Heart right ventricle (tissue), 16 donors: ENCODE data around the gene WDFY4. TPM values are rescaled to one million over a fixed set of nuclear protein-coding genes. Genes with fewer than 3 reads are reported as not detected.

Experiments used
- ATAC-seq, 8 donors: fragments of 200-7000 bp; cut with Tn5 transposase; one replicate each; pipeline ENCODE4 v1.9.1; 2020; ENCODE audit warnings: mild to moderate bottlenecking in 8 of 8, moderate library complexity in 8 of 8, moderate number of reproducible peaks in 1 of 8
- DNase-seq, 2 donors: peaks; one replicate each; pipeline ENCODE4 v3.0.0-alpha.2; 2020
- H3K27ac ChIP-seq, 10 donors: fragments of 200-600 bp; sonication (generic) in 2 of 10; one replicate each; pipeline versions ENCODE4 v1.5.0 to v1.8.0; 2020 to 2022; ENCODE audit warnings: mild to moderate bottlenecking in 3 of 10
- H3K27me3 ChIP-seq, 7 donors: fragments of 200-600 bp; one replicate each; pipeline ENCODE4 v1.8.0; 2021 to 2022; ENCODE audit warnings: mild to moderate bottlenecking in 2 of 7
- H3K36me3 ChIP-seq, 9 donors: fragments of 200-600 bp; sonication (generic) in 1 of 9; one replicate each; pipeline versions ENCODE4 v1.5.0 to v1.8.0; 2020 to 2022; ENCODE audit warnings: mild to moderate bottlenecking in 2 of 9
- H3K4me1 ChIP-seq, 9 donors: fragments of 200-600 bp; sonication (generic) in 1 of 9; one replicate each; pipeline versions ENCODE4 v1.5.0 to v1.8.0; 2020 to 2022; ENCODE audit warnings: mild to moderate bottlenecking in 4 of 9
- H3K4me3 ChIP-seq, 10 donors: fragments of 200-600 bp; sonication (generic) in 2 of 10; one replicate each; pipeline versions ENCODE4 v1.5.0 to v1.8.0; 2020 to 2022; ENCODE audit warnings: mild to moderate bottlenecking in 7 of 10, moderate library complexity in 2 of 10
- H3K9me3 ChIP-seq, 11 donors: fragments of 200-600 bp in 10 of 11; sonication (generic) in 2 of 11; one replicate each; pipeline versions ENCODE4 v1.5.0 to v1.8.0; 2013 to 2022; ENCODE audit warnings: mild to moderate bottlenecking in 2 of 11, control low read depth in 1 of 11, moderate library complexity in 1 of 11
- WGBS, 2 donors: extraction: QIAGEN DNeasy Blood & Tissue Kit; methylation state at CpG; one replicate each; pipeline ENCODE4 v1.1.7; 2013; ENCODE audit warnings: inconsistent platforms in 1 of 2; 5-methylcytosine and 5-hydroxymethylcytosine counted together
- intact Hi-C, 10 donors: fragments of 100-400 bp; cut with DNase I; formaldehyde crosslinking; loops; one replicate each; pipeline versions ENCODE4 v1.11.1 to v1.14.2; 2022
- polyA plus RNA-seq, 2 donors: library from polyadenylated mRNA; stranded (reverse); fragments of 200-250 nt; gene quantifications; one replicate each; pipeline ENCODE4 v1.2.3, GENCODE V29; 2013
- total RNA-seq, 10 donors: library from RNA; stranded (reverse); fragmentation: NEBNext Ultra II Directional in 3 of 10; extraction: Animal tissue kit (Norgen Biotek cat#: 25700) in 3 of 10; gene quantifications; one replicate each; pipeline versions ENCODE4 v1.2.1 to v1.2.4, GENCODE V29; 2021 to 2023
- TF ChIP-seq, protein P1 (sequence below), 9 donors: fragments of 200-600 bp; sonication (generic) in 2 of 9; IDR thresholded peaks; one replicate each; pipeline versions ENCODE4 v1.5.0 to v1.8.0; 2021 to 2022; ENCODE audit warnings: antibody characterized with exemption in 9 of 9, mild to moderate bottlenecking in 5 of 9, moderate library complexity in 1 of 9
- donor health status: Arrhythmogenic right ventricular cardiomyopathy.
- donor health status: ischemic (EF 13 %, LVEDD 7.1; RV severe dilation, severe dysfunction).
- donor health status: healthy with polysubstance abuse.
- donor health status: DM: no; HTN: yes; CAD: no.
- donor health status: DM: no; HTN: no; CAD: no.
- donor health status: ischemic (EF 25% LVEDD 6.9; RV normal size, moderate dysfunction).
- donor health status: ischemic (EF 25% LVEDD 5.7; RV mildly dilated, moderate dysfunction).
- donor health status: healthy.
- donor health status: DM: yes; HTN: yes; CAD: no.
- donor health status: Ischemic cardiomyopathy.
- donor health status: ischemic (EF 35%, LVEDD 5.7; RV mildly dilated, moderate dysfunction).
- donor health status: nonischemic (EF 11% LVEDD 7.7; RV severe dilation, severe dysfunction).
- donor health status: DM: yes; HTN: yes; CAD: no.
- donor health status: PGD.
- donor health status: ischemic (EF 29% LVEDD 5.4; RV normal size, mild dysfunction).
- donor health status: nonischemic (EF 23%, LVEDD 6.1; RV moderate dilation, normal function).

The WDFY4 gene
- total and polyA plus RNA-seq, 12 donors, result 0.59 to 7.4 (median 0.92) TPM

DNA sequence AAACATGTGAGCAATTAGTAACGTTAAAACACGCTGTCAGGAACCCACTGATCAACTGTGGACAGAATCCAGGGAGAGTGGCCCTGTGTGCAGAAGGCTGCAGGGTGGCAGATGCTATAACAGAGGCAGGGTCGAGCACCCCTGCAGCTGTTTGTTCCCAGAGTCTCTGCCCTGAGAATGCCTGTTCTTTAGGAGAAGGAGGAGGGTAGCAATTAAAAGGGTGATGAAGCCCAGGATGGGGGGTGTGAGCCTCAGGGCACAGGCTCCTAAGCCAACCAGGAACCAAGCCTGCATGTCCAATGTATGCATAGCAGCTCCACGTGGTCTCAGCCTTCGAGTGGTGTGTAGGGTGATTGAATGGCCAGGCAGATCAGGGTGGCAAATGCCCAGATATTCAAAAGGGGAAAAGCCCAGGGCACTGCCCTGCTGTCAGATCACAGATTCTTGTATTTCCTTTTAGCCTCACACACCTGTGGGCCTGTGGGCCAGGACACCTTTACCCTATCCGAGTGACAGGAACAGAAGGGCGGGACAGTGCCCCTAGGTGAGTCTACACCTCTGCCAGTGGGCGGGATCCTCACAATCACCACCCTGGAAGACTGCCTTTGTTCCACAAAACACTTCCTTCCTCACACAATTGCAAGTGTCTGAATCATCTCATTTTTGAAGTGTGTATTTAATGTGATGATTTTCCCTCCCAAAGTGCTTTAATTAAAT is 7.3 kb downstream of the WDFY4 start:
- Histone ChIP-seq H3K27me3 (no peaks in the 10 kb centered on the region), H3K4me3 (no peak overlapping the region), H3K36me3 (no peaks in the 10 kb centered on the region), H3K4me1 (peaks cover 0 to 2% (median 0%) of the 10 kb centered on the region in 9 donors), H3K27ac (no peak overlapping the region), H3K9me3 (no peaks in the 10 kb centered on the region)
- TF ChIP-seq, protein P1, sequence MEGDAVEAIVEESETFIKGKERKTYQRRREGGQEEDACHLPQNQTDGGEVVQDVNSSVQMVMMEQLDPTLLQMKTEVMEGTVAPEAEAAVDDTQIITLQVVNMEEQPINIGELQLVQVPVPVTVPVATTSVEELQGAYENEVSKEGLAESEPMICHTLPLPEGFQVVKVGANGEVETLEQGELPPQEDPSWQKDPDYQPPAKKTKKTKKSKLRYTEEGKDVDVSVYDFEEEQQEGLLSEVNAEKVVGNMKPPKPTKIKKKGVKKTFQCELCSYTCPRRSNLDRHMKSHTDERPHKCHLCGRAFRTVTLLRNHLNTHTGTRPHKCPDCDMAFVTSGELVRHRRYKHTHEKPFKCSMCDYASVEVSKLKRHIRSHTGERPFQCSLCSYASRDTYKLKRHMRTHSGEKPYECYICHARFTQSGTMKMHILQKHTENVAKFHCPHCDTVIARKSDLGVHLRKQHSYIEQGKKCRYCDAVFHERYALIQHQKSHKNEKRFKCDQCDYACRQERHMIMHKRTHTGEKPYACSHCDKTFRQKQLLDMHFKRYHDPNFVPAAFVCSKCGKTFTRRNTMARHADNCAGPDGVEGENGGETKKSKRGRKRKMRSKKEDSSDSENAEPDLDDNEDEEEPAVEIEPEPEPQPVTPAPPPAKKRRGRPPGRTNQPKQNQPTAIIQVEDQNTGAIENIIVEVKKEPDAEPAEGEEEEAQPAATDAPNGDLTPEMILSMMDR (IDR thresholded peaks at IDR 0.05), result no peak
- WGBS, 2 donors, result 67 to 71% methylated on average over 8 of the region's 8 CpGs
- DNase-seq (no peak), ATAC-seq (no peak)
- intact Hi-C loops, result no loop called here

DNA sequence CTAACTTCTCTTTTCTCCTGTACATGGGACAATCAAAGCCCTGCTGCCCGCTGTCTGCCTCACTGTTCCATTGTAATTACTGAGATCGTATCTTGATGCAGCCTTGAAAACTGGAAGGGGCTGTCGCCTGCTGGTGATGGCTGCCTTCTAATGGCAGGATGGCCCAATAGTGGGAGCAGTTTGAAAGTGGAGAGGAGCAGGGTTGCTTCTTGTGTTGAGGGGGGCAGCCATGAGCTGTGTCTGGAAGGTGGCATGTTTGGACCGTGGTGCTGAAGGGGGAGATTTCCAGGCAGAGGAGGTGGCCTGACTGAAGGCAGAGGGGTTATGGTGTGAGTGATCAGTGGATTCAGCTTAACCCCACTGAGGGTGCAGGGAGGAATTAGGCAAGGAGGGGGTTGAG is 8.1 kb downstream of the WDFY4 start:
- Histone ChIP-seq H3K4me3 (no peak overlapping the region), H3K4me1 (peaks cover 0 to 3% (median 0%) of the 10 kb centered on the region in 9 donors), H3K27me3 (no peaks in the 10 kb centered on the region), H3K9me3 (no peaks in the 10 kb centered on the region), H3K36me3 (no peaks in the 10 kb centered on the region), H3K27ac (no peak overlapping the region)
- TF ChIP-seq, protein P1 (IDR thresholded peaks at IDR 0.05), result no peak
- ATAC-seq (no peak), DNase-seq (no peak)
- 93% methylated on average over 4 of the region's 4 CpGs for WGBS, 2 donors
- intact Hi-C loops, result no loop called here

DNA sequence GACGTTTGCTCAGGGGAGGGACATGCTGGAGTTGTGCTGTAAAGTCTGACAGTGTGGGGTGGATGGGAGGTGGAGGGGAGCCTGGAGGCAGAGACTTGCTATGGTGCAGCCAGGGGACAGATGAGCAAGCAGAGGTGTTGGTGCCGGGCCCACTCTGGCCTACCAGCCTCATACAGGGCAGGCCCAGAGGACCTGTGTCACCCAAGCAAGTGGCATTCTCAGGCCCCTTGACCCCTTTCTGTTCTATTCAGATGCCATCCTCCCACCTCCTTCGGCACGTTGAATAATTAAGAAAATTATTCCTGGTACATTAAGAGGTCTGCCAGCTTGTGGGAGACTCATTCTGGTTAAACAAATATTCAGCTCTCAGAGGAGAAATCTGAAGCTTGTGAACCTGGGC is 8.5 kb downstream of the WDFY4 start:
- TF ChIP-seq, protein P1 (IDR thresholded peaks at IDR 0.05), result no peak
- ATAC-seq (no peak), DNase-seq (no peak)
- Histone ChIP-seq H3K36me3 (no peaks in the 10 kb centered on the region), H3K4me1 (peaks cover 0 to 8% (median 0%) of the 10 kb centered on the region in 9 donors), H3K27me3 (no peaks in the 10 kb centered on the region), H3K27ac (no peak overlapping the region), H3K4me3 (no peak overlapping the region), H3K9me3 (no peaks in the 10 kb centered on the region)
- intact Hi-C loops, result no loop called here
- WGBS, 2 donors, result 77 to 79% methylated on average over 4 of the region's 4 CpGs

DNA sequence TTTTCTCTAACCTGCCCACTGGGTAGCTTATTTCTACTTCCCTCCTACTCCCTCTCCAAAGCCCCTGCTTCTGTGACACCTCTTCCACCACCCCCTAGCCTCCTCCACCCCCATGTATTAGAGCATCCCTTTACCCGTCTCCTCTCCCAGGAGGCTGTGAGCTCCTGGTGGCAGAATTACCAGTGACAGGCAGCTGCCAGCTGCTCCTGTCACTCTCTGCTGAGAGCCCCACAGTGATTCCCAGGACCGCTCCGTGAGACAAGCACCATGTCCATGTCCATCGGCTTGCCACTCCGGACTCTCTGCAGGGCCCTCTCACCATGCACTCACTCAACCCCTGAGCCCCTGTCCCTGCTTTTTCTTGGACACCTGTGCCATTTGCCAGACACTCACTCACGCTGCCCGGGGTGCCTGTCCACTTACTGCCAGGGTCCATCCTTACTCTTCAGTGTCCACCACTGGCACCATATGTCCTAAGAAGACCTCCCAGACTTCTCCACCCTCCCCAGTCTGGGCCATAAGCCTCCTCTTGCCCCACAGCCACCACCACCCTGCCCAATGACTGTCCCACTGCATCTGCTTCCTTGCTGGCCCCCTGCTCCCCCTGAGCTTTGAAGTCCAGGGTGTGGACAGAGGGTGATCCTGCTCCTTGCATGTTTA is 9.8 kb downstream of the WDFY4 start:
- DNase-seq (no peak), ATAC-seq (no peak)
- TF ChIP-seq, protein P1 (IDR thresholded peaks at IDR 0.05), result no peak
- Histone ChIP-seq H3K27ac (no peak overlapping the region), H3K4me1 (peaks cover 0 to 19% (median 0%) of the 10 kb centered on the region in 9 donors), H3K36me3 (no peaks in the 10 kb centered on the region), H3K27me3 (no peaks in the 10 kb centered on the region), H3K9me3 (no peaks in the 10 kb centered on the region), H3K4me3 (no peak overlapping the region)
- WGBS, 2 donors, result 91 to 93% methylated on average over 7 of the region's 7 CpGs
- intact Hi-C loops, result no loop called here
